Activated CD8-positive, alpha-beta memory T cell treated with anti-CD3 and anti-CD28 coated beads, Interleukin-2, amount 50 U/mL, for 1 hour (primary cell): ENCODE results near the gene SNX21.
"Not testable (repeated sequence)": the region's sequence is repeated elsewhere in the genome, so short reads cannot be mapped to it uniquely, and the experiment has no call there.

Source experiments
- DNase-seq: peaks from one replicate; pipeline ENCODE4 v3.0.0-alpha.2; 2020; ENCODE audit errors: extremely low read depth

SNX21 gene

DNA sequence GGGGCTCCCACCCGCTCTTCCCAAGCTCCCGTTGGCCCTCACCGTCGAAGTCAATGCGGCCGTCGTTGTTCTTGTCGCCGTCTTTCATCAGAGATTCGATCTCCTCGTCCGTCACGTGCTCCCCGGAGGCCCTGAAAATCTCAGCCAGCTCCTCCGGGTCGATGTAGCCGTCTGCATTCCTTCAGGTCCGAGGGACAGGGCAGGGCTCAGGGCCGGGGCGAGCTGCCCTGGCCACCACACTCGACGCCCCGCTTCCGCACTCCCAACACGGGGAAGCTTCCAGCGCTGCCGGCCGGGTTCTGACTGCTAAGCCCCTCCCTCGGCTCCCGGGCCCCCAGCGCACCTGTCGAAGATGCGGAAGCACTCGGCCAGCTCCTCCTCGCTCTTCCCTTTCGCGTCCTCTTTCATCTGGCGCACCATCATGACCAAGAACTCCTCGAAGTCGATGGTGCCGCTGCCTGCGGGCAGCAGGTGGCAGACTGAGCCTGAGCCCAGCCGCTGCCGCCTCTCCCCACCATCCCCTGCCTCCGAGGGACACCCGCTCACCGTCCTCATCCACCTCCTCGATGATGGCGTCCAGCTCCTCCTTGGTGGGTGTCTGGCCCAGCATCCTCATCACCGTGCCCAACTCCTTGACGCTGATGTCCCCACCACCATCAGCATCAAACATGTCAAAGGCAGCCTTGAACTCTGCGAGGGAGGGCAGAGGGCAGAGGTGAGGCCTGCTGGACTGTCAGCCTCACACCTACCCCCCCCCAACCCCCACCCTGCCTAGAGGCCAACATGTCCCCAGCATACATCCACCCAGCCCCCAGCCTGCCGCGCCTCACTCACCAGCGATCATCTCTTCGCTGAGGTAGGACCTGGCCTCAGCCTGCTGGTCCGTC, 9.4 kb upstream of the SNX21 start:
- no peak for DNase-seq

DNA sequence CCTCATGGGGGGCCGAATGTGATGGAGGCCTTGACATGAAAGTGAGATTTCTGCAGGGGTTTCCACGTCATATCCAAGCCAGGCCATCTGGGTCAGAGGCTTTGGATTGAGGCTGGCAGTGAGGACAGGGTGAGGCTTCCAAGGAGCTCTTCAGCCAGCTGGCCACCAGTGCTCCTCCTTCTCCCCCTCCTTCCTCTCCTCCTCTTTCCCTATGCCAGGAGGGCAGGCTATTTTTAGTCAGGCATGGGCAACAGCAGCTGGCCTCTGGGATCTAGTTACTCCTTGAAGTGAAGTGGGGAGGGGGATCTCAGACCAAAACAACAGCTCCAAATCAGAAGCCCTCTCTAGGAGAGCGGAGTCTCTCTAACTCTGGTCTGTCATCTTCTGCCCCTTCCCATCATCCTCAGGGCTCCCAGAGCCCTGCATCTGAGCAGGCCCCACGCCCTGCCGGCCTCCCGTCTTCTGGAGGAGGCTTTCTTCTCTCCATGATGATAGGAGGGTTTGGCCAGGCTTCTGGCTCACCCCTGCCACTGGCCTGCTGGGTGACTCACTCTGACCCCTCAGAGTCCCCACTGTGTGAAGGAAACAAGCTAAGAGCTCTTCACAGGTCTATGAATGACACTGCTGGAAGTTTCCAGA, 7.1 kb upstream of the SNX21 start:
- no peak for DNase-seq

DNA sequence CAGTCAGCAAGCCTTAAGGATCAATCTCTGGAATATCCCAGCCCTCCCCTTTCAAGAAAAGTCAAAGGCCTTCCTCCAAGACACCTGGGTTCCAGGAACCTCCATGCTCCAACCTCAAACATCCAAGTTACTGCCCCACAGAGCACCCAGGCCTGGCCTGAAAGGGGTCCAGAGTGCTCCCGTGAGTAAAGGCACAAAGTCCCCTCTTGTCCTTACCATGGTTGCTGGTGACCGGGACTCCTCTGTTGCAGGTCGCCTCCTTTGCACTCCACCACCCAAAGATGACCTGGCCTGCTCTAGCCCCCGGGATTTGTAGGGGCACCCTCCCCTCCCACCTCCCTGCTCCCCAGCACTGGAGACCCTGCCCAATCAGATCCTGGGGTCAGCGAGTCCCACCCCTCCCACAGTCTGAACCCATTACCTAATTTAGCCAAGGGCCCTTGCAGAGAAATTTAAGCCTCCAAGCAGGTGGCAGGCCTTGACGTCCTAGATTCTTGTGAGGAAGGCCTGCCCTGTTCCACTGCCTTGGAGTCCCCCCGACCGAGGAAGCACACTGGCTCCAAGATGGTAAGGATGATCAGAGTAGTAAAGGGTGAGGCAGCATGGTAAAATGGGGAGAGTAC, 6.5 kb upstream of the SNX21 start, which contains the start of gene TNNC2:
Gene TNNC2, minus strand, starts transcription at position 283 of the 623 bp plus-strand sequence. Its CDS starts 64 bp downstream, at position 219.
- DNase-seq, result no peak

DNA sequence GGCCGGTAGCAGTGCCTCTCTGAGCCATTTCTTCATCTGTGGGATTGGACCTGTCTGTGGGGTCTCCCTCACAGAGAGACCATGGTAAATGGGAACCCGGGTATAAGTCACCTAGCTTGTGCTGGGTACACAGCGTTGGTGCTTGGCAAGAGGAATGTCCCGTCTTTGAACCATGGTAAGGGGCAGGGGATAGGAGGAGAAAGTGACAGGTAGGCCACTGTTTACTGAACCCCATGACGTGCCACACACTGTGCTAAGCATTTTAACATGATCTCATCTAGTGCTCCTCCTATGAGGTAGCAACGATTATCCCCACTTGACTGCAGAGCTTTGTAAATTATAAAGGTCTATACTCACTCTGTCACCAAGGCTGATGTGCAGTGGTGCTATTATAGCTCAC, 5.9 kb upstream of the SNX21 start:
- no peak for DNase-seq

DNA sequence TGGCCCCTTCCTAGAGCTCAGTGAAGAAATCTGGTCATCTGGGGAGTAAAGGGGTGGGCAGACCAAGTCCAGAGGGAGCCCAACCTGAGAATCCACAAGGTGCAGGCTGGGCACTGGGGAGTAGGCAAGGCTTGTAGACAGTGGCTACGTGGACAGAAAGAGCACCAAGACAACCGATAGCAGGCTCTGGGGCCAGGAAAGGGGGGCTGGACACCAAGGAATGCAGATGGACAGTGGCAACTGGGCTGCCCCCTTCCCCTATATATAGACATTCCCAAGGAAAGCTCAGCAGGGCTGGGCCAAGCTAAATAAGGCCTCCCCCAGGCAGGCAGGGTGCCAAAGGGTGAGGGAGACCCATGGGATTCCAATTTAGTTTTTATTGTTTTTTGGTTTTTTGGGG, 5.0 kb upstream of the SNX21 start:
- DNase-seq, result no peak

DNA sequence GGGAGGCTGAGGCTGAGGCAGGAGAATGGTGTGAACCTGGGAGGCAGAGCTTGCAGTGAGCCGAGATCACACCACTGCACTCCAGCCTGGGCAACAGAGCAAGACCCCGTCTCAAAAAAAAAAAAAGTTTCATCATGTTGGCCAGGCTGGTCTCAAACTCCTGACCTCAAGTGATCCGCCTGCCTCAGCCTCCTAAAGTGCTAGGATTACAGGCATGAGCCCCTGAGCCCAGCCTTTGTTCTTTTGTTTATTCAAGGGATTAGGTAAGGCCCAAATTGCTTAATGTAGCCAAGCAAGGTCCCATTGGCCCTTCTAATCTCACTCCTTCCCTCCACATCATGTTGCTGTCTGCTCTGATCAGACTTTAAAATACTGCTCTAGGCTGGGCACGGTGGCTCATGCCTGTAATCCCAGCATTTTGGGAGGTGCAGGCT, 3.9 kb upstream of the SNX21 start:
- not testable (repeated sequence) for DNase-seq

DNA sequence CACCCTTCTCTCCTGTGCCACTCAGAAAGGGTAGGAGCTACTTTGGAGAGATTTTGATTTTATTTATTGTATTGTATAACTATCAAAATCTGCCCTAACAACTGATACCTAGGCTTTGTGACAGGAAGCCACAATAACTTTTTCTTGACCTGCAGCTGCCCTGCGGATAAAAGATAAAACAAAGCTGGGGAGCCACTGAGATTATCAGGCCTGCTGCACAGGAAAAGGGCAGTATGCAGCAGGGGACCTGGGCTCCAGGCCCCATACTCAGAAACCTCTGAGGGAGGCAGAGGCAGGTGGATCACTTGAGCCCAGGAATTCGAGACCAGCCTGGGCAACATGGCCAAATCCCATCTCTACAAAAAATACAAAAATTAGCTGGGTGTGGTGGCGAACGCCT, 980 bp upstream of the SNX21 start:
- no peak for DNase-seq

DNA sequence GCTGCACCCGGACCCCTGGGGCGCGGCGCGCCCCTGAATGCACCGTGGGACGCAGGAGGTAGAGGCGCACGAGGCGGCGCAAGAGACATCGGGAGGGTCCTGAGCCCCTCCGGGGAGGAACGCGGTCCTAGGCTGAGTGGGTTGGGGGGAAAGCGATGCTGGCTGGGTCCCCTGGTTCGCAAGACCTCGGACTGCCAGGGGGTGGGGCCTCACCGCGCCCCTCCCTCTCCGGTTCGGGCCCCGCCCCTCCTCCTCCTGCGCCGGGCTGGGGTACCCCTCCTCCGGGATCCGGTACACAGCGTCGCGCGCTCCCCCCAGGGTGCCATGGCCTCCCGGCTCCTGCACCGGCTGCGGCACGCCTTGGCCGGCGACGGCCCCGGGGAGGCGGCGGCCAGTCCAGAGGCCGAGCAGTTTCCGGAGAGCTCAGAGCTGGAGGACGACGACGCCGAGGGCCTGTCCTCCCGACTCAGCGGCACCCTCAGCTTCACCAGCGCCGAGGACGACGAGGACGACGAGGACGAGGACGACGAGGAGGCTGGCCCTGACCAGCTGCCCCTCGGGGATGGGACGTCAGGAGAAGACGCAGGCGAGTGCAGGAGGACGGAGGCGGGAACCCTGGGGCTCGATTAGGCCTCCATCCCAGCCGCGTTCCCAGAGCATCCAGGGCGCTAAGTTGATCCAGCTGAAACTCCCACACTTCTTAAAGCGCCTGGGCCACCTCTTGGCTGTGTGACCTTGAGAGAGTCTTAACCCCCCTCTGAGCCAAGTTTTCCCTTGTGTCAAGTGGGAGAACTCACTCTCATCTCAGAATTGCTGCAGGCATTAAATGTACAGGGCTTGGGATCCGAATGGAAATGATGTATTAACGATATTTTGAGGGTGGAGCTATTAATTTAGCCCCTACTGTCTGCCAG, 541 bp downstream of the SNX21 start:
- DNase-seq, result no peak

DNA sequence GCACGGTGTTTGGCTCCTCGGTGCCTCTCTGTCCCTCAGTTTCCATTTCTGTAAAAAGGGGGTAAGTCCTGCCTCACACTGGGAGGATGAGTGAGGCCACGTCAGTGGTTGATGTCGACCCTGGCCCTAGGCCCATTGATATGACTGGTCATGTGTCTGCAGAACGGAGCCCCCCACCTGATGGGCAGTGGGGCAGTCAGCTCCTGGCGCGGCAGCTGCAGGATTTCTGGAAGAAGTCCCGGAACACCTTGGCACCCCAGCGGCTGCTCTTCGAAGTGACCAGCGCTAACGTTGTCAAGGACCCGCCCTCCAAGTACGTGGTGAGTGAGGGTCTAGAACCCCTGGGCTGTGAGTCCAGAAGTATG, 1.2 kb downstream of the SNX21 start:
- no peak for DNase-seq

DNA sequence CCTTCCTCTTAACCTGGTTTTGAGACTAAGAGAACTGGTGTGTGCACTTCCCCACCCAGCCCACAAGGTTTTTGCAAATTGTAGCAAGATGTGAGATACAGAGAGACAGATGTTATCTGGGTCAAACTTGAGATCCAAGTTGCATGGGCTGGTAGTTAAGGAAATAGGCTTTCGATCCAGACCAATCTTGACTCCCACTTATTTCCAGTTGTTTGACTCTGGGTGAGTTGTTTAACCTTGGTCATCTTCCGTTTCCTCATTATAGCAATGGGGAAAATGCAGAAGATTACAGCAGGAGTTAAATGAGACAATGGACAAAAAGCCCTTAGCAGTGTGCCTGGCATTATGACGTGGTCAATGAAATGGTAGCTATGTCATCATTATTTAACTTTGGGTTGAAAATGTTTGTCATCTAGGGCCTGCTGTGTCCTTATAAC, 1.7 kb downstream of the SNX21 start:
- no peak for DNase-seq

DNA sequence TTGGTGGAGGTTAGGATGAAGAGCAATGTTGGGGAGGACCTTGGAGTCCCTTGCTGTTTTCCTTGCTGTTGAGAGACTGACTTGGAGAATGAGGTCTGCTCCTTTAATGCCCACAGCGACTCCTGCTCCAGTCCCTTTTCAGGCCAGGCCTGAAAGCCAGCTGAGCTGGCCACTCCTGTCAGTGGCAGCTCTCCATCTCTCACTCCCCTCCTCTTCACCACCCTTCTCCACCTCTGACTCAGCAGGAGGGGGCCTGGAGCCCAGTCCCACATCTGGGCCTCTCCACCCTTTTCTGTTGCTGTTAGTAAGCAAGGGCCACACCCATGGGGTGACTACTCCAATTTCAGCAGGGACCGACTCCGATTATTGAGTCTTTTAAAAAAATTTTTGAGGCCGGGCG, 2.2 kb downstream of the SNX21 start:
- DNase-seq, result no peak

DNA sequence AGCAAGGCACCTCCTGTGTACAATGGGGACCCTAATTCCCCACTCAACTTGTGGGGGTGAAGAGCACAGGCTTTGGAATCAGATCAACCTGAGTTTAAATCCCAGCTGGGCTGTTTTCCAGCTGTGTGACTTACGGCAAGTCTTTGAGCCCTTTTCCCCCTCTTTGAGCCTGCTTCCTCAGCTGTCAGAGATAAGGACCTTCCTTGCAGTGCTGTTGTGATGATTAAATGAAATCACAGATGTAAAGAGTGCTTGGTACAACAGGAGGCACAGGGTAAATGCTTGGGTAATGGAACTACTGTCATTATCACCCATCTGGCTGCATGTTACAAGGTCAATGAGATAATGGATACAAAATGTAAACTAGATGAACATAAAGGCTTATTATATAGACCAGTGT, 3.2 kb downstream of the SNX21 start:
- DNase-seq, result no peak

DNA sequence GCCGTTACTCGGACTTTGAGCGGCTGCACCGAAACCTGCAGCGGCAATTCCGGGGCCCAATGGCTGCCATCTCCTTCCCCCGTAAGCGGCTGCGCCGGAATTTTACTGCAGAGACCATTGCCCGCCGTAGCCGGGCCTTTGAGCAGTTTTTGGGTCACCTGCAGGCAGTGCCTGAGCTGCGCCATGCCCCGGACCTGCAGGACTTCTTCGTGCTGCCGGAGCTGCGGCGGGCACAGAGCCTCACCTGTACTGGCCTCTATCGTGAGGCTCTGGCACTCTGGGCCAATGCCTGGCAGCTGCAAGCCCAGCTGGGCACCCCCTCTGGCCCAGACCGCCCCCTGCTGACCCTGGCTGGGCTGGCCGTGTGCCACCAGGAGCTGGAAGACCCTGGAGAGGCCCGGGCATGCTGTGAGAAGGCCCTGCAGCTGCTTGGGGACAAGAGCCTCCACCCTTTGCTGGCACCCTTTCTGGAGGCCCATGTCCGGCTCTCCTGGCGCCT, 7.2 kb downstream of the SNX21 start:
- DNase-seq, result no peak

DNA sequence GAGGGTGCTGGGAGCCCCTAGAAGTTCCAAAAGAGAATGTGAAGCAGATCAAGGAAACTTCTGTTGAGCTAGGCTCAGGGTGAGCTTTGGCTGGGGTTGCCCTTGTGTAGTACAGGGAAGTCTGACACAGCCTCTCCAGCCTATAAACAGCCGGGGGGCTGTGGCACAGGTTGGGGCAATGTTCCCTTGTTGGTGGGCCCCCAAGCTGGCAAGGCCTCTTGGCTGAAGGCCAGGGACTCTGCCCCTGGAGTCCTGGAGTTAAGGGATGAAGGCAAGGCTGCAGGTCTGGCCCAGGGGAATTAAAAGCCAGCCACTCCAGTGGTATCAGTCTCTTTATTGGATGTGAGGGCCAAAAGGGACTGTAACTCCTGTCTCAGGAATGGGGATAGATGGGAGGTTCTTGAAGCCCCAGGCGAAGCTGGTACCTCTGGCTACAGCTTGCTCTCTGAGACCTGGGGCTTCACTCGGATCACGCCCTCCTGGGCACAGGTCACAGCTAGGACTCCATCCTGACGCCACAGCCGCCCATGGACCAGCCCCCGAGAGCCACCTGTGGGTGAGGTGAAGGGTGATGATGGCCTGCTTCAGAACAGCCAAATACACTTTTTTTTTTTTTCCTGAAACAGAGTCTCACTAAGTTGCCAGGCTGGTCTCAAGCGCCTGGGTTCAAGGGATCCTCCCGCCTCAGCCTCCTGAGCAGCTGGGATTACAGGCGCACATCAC, 8.0 kb downstream of the SNX21 start:
- DNase-seq, result no peak

DNA sequence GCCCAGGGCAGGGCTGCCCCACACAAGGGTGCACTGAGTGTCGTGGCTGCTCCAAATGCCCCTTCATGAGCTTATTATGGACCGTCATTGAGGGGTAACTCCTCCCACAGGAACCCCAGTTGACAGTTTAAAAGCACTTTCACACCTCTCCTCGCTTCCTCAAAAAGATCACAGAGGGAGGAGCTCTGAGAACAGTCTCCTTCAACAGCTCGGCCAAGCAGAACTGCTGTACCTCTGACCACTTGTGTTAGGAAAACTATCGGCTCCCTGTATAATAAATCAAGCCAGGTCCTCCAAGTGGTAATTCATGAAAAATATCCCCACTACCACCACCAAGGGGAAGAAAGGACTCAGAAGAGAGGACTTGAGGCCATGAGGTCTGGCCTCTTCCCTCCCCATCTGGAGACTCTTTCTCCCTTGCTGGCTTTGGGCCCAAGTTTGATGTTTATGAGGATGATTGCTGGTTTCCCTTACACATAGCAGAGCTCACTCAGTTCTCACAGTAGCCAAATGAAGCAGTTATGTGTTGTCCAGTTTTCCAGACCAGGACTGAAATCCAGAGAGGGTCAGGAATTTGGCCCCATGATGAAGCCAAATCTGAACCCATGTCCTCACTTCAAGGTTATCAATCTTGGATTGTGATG, 8.7 kb downstream of the SNX21 start:
- no peak for DNase-seq

DNA sequence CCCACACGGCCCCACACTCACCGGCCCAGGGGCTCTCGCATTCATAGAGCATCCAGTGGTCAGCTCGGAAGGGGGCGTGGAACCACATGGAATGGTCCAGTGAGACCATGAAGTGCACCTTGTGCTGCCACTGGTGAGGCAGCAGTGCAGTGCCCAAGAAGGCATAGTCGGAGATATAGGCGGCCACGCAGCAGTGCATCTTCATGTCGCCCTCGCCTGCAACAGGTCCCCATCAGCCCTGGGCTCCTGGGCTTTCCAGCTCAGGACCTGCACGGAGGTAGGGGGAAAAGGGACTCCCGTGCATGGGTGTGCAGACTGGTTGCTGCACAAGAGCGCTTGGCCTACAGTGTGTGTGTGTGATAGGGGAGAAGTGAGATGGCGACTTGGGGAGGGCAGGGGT, 9.9 kb downstream of the SNX21 start:
- DNase-seq, result no peak

DNA sequence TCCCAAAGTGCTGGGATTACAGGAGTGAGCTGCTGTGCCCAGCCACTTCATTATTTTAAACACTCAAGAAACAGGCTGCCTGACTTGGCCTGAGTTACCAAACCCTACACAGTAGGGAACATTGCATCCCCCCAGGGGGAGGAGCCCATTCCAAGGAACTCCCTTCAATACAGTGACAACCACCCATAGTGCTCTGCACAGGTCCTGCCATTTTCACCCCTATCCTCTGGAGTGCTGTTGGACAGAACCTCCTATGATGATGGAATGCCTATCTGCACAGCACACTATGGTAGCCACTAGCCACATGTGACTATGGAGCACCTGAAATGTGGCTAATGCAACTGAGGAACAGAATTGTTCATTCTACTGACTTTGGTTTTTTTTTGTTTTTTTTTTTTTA, 11.9 kb downstream of the SNX21 start:
- DNase-seq, result no peak

DNA sequence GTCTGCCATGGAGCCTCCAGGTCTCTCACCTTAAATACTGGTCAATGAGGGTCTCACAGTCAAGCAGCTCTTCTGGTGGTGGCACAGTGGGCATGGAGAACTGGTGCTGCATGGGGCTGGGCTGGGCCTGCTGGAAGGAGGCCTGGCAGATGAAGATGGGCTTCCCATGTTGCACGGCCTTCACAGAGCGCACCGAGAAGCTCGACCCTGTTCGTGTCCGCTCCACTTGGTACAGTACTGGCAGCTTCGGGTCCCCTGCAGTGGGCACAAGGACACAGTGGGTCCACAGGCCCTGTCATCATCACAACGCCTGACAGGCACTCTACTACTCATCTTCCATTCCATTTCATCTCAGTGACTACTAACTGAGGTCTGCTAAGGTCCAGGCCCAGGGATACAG, 14.8 kb downstream of the SNX21 start:
- DNase-seq, result no peak

DNA sequence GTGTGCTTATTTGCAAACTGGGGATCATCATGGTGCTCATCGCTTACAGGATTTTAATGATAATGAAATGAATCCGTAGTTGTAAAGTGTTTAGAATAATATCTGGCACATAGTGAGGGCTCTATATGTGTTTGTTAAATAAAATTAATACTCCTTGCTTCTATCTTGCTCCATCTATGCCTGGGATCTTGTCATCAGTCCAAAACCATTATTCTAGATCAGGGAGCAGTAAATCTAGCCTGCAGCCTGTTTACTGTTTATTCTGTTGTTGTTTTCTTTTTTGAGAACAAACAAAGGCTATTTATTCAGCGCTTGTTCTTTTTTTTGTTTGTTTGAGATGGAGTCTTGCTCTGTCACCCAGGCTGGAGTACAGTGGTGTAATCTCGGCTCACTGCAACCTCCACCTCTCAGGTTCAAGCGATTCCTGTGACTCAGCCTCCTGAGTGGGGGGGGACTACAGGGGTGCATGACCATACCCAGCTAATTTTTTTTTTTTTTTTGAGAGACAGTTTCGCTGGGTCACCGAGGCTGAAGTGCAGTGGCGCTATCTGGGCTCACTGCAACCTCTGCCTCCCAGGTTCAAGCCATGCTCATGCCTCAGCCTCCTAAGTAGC, 15.5 kb downstream of the SNX21 start:
- no peak for DNase-seq

DNA sequence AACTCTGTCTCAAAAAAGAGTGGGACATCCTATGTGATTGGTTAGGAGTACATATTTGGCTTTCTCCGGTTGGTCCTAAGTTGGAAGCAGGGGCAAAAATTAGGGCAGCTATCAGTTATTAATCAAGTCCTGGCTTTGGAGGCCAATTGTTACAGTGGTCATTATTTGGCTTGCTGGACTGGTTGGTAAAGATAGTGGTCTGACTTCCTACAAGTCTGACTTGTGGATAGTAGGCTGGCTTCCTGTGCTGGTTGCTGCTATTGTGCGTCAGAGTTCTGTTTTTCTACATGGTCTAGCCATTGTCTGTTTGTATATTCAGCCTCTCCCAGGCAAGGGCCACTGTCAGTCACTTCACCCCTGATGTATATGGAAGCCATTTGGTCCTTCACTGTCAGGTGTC, 16.6 kb downstream of the SNX21 start:
- DNase-seq, result no peak
